Thymus (tissue), 11 donors: ENCODE results near the gene PMS1. TPM values are rescaled to one million over a fixed set of nuclear protein-coding genes. Genes with fewer than 3 reads are reported as not detected.

Experiments
- DNase-seq, 9 donors: peaks; one replicate each; pipeline ENCODE4 v3.0.0-alpha.2; 2013; ENCODE audit warnings: low spot score in 9 of 9, low read depth in 6 of 9, missing footprints in 1 of 9
- H3K27ac ChIP-seq, 2 donors: one replicate each; pipeline ENCODE4 v1.5.1; 2013; ENCODE audit warnings: control low read depth in 1 of 2, low read depth in 1 of 2, low read length in 1 of 2, mild to moderate bottlenecking in 1 of 2, moderate library complexity in 1 of 2
- H3K27me3 ChIP-seq, 2 donors: one replicate each; pipeline ENCODE4 v1.5.1; 2013; ENCODE audit warnings: low read length in 1 of 2; ENCODE audit not compliant: control insufficient read depth in 2 of 2, insufficient read depth in 1 of 2
- H3K36me3 ChIP-seq, 2 donors: one replicate each; pipeline ENCODE4 v1.5.1; 2013; ENCODE audit warnings: low read length in 1 of 2, mild to moderate bottlenecking in 1 of 2, moderate library complexity in 1 of 2; ENCODE audit not compliant: control insufficient read depth in 2 of 2, insufficient read depth in 2 of 2
- H3K4me1 ChIP-seq, 2 donors: one replicate each; pipeline ENCODE4 v1.5.1; 2013; ENCODE audit warnings: low read length in 2 of 2; ENCODE audit not compliant: control insufficient read depth in 2 of 2, insufficient read depth in 2 of 2
- H3K4me3 ChIP-seq, 2 donors: one replicate each; pipeline ENCODE4 v1.5.1; 2013; ENCODE audit warnings: low read length in 2 of 2, control low read depth in 1 of 2, mild to moderate bottlenecking in 1 of 2
- H3K9me3 ChIP-seq, 2 donors: one replicate each; pipeline ENCODE4 v1.5.1; 2013; ENCODE audit warnings: low read length in 1 of 2, mild to moderate bottlenecking in 1 of 2; ENCODE audit not compliant: control insufficient read depth in 2 of 2, insufficient read depth in 1 of 2
- WGBS: extraction: QIAGEN DNeasy Blood & Tissue Kit; methylation state at CpG from one replicate; pipeline ENCODE4 v1.1.7; 2013; 5-methylcytosine and 5-hydroxymethylcytosine counted together
- polyA plus RNA-seq: library from polyadenylated mRNA; stranded (reverse); fragments of 200-250 nt; gene quantifications from one replicate; pipeline ENCODE4 v1.2.3, GENCODE V29; 2013
- total RNA-seq: library from RNA; stranded (reverse); fragments of 120-200 nt; gene quantifications from one replicate; pipeline ENCODE4 v1.2.4, GENCODE V29; 2013
- donor health status: healthy.

Gene PMS1
- total and polyA plus RNA-seq, 2 donors, result 22.3 to 22.6 TPM

- no peak overlapping the region for H3K27ac ChIP-seq
- H3K36me3 ChIP-seq, result peaks cover 6 to 65% of the 10 kb centered on the region in 2 donors
- no peaks in the 10 kb centered on the region for H3K9me3 ChIP-seq
- H3K4me1 ChIP-seq, result no peaks in the 10 kb centered on the region
- 82% methylated on average over 6 of the region's 6 CpGs for WGBS
- no peak for DNase-seq
- no peaks in the 10 kb centered on the region for H3K27me3 ChIP-seq
- H3K4me3 ChIP-seq, result no peak overlapping the region
These were observed 13.5 kb upstream of the PMS1 start for GRCh38 chr2:189770590-189771322.

- no peak overlapping the region for H3K4me3 ChIP-seq
- no peaks in the 10 kb centered on the region for H3K4me1 ChIP-seq
- no peaks in the 10 kb centered on the region for H3K9me3 ChIP-seq
- no peak overlapping the region for H3K27ac ChIP-seq
- H3K36me3 ChIP-seq, result peaks cover 6 to 68% of the 10 kb centered on the region in 2 donors
- WGBS, result 97% methylated on average over 1 of the region's 1 CpG
- DNase-seq, result no peak
- H3K27me3 ChIP-seq, result no peaks in the 10 kb centered on the region
These were observed 12.0 kb upstream of the PMS1 start for GRCh38 chr2:189772212-189772611.

GRCh38 chr2:189782221-189782671 is 2.0 kb upstream of the PMS1 start:
- no peak for DNase-seq
- 84% methylated on average over 4 of the region's 4 CpGs for WGBS
- Histone ChIP-seq H3K9me3 (no peaks in the 10 kb centered on the region), H3K4me1 (no peaks in the 10 kb centered on the region), H3K4me3 (no peak overlapping the region), H3K27me3 (no peaks in the 10 kb centered on the region), H3K36me3 (peaks cover 3 to 35% of the 10 kb centered on the region in 2 donors), H3K27ac (no peak overlapping the region)

GRCh38 chr2:189783451-189783926 is 761 bp upstream of the PMS1 start:
- H3K27me3 ChIP-seq, result no peaks in the 10 kb centered on the region
- H3K9me3 ChIP-seq, result no peaks in the 10 kb centered on the region
- no peaks in the 10 kb centered on the region for H3K4me1 ChIP-seq
- peak overlapping the region; percentile 95 to 97 for H3K27ac ChIP-seq
- H3K36me3 ChIP-seq, result peaks cover 1 to 32% of the 10 kb centered on the region in 2 donors
- DNase-seq, result peak in 8 of 9 donors; percentile 23 to 73 (median 46)
- WGBS, result under 1% methylated on average over 17 of the region's 17 CpGs
- peak overlapping the region; percentile 82 to 91 for H3K4me3 ChIP-seq

- Histone ChIP-seq H3K27me3 (no peaks in the 10 kb centered on the region), H3K9me3 (no peaks in the 10 kb centered on the region), H3K4me3 (no peak overlapping the region), H3K36me3 (peaks cover 0 to 36% of the 10 kb centered on the region in 2 donors), H3K27ac (no peak overlapping the region), H3K4me1 (no peaks in the 10 kb centered on the region)
- no peak for DNase-seq
- WGBS, result 95% methylated on average over 12 of the region's 12 CpGs
These were observed 7.2 kb downstream of the PMS1 start for GRCh38 chr2:189791338-189792042.

- H3K27ac ChIP-seq, result no peak overlapping the region
- H3K36me3 ChIP-seq, result peaks cover 0 to 42% of the 10 kb centered on the region in 2 donors
- H3K27me3 ChIP-seq, result no peaks in the 10 kb centered on the region
- no peaks in the 10 kb centered on the region for H3K4me1 ChIP-seq
- no peaks in the 10 kb centered on the region for H3K9me3 ChIP-seq
- H3K4me3 ChIP-seq, result no peak overlapping the region
- WGBS, result 98% methylated on average over 1 of the region's 1 CpG
- no peak for DNase-seq
These were observed 10.1 kb downstream of the PMS1 start for GRCh38 chr2:189794310-189794709.

GRCh38 chr2:189797902-189798301 is 13.7 kb downstream of the PMS1 start:
- no peak for DNase-seq
- Histone ChIP-seq H3K4me1 (no peaks in the 10 kb centered on the region), H3K27me3 (no peaks in the 10 kb centered on the region), H3K9me3 (no peaks in the 10 kb centered on the region), H3K36me3 (peaks cover 0 to 41% of the 10 kb centered on the region in 2 donors), H3K27ac (no peak overlapping the region), H3K4me3 (no peak overlapping the region)
- WGBS, result 96% methylated on average over 6 of the region's 6 CpGs

GRCh38 chr2:189798312-189799029 is 14.2 kb downstream of the PMS1 start:
- Histone ChIP-seq H3K27me3 (no peaks in the 10 kb centered on the region), H3K4me3 (no peak overlapping the region), H3K4me1 (no peaks in the 10 kb centered on the region), H3K9me3 (no peaks in the 10 kb centered on the region), H3K27ac (no peak overlapping the region), H3K36me3 (peaks cover 0 to 39% of the 10 kb centered on the region in 2 donors)
- WGBS, result 92% methylated on average over 4 of the region's 4 CpGs
- DNase-seq, result peak in 3 of 9 donors; percentile 5 to 27 (median 8)

- DNase-seq, result no peak
- Histone ChIP-seq H3K27ac (no peak overlapping the region), H3K27me3 (no peaks in the 10 kb centered on the region), H3K9me3 (no peaks in the 10 kb centered on the region), H3K4me1 (no peaks in the 10 kb centered on the region), H3K4me3 (no peak overlapping the region), H3K36me3 (peaks cover 0 to 36% of the 10 kb centered on the region in 2 donors)
These were observed 14.7 kb downstream of the PMS1 start for GRCh38 chr2:189799030-189799331.
